OCI-LY7 (cell line): ENCODE data around the gene CCL22. TPM values are rescaled to one million over a fixed set of nuclear protein-coding genes. Genes with fewer than 3 reads are reported as not detected.

Experiments
- BruUV-seq: library from RNA; stranded (reverse); fragments of 400-500 nt; replicated peaks from 2 replicates; lab custom pipeline; 2021; lab: Mats Ljungman, UMichigan
- CTCF ChIA-PET: fragments of 300-600 bp; sonication (Branson Sonifier 250); formaldehyde crosslinking; loops from one replicate; lab custom pipeline; 2022; ENCODE audit warnings: antibody characterized with exemption; ENCODE audit not compliant: unreplicated experiment; lab: Charles Lee
- POLR2A ChIA-PET: fragments of 300-600 bp; sonication (Branson Sonifier 250); formaldehyde crosslinking; loops from one replicate; lab custom pipeline; 2022; ENCODE audit warnings: antibody characterized with exemption; lab: Charles Lee
- DNase-seq: peaks from one replicate; pipeline ENCODE4 v3.0.0-alpha.2; 2015; ENCODE audit warnings: low spot score
- H2AFZ ChIP-seq: fragments of 200-600 bp; sonication (generic), shearing (Covaris generic); 2 replicates; pipeline ENCODE4 v1.6.1; 2014; ENCODE audit warnings: mild to moderate bottlenecking, antibody characterized with exemption, low read length, moderate library complexity
- H3K27ac ChIP-seq: fragments of 200-600 bp; sonication (generic); 2 replicates; pipeline ENCODE4 v1.5.1; 2014; ENCODE audit warnings: mixed run types, low read depth, mild to moderate bottlenecking, moderate library complexity, low read length, inconsistent platforms; ENCODE audit not compliant: poor library complexity, severe bottlenecking
- H3K36me3 ChIP-seq: fragments of 200-600 bp; sonication (generic); 2 replicates; pipeline ENCODE4 v1.6.1; 2014; ENCODE audit warnings: mild to moderate bottlenecking, antibody characterized with exemption, low read length, moderate library complexity, mixed read lengths; ENCODE audit not compliant: insufficient read depth
- H3K4me1 ChIP-seq: fragments of 200-600 bp; sonication (generic); 2 replicates; pipeline ENCODE4 v1.5.1; 2014; ENCODE audit warnings: mild to moderate bottlenecking, low read length; ENCODE audit not compliant: insufficient read depth, poor library complexity, severe bottlenecking
- H3K4me2 ChIP-seq: fragments of 200-600 bp; sonication (generic); 2 replicates; pipeline ENCODE4 v1.6.1; 2014; ENCODE audit warnings: mild to moderate bottlenecking, low read length
- H3K4me3 ChIP-seq: fragments of 200-600 bp; sonication (generic); 2 replicates; pipeline ENCODE4 v1.5.1; 2014; ENCODE audit warnings: mild to moderate bottlenecking, low read depth, low read length; ENCODE audit not compliant: poor library complexity, severe bottlenecking
- H3K79me2 ChIP-seq: fragments of 200-600 bp; sonication (generic); 2 replicates; pipeline ENCODE4 v1.6.1; 2016; ENCODE audit warnings: low read depth, mild to moderate bottlenecking, low read length, moderate library complexity, mixed read lengths; ENCODE audit not compliant: insufficient read depth
- H3K9me2 ChIP-seq: fragments of 200-600 bp; sonication (generic); 2 replicates; pipeline ENCODE4 v1.6.1; 2016; ENCODE audit warnings: mild to moderate bottlenecking, low read length, mixed read lengths; ENCODE audit not compliant: insufficient read depth
- H3K9me3 ChIP-seq: fragments of 200-600 bp; sonication (generic); 2 replicates; pipeline ENCODE4 v1.6.1; 2014; ENCODE audit warnings: mild to moderate bottlenecking, mixed run types, low read length, mixed read lengths
- H4K20me1 ChIP-seq: fragments of 200-600 bp; sonication (generic); 2 replicates; pipeline ENCODE4 v1.6.1; 2014; ENCODE audit warnings: mild to moderate bottlenecking, antibody characterized with exemption, low read length, moderate library complexity, mixed read lengths; ENCODE audit not compliant: insufficient read depth
- CTCF ChIP-seq: fragments of 200-600 bp; sonication (generic); conservative IDR thresholded peaks from 2 replicates; pipeline ENCODE4 v1.5.1; 2014; ENCODE audit warnings: mild to moderate bottlenecking, antibody characterized with exemption, low read length, moderate library complexity, mixed read lengths
- EZH2phosphoT487 ChIP-seq: fragments of 200-600 bp; sonication (generic); IDR thresholded peaks from 2 replicates; pipeline ENCODE4 v1.6.1; 2018; ENCODE audit warnings: low read depth, borderline replicate concordance, mild to moderate bottlenecking, mixed run types, antibody characterized with exemption, low read length, moderate library complexity, mixed read lengths
- intact Hi-C: fragments of 100-400 bp; cut with micrococcal nuclease; formaldehyde crosslinking; loops from one replicate; pipeline ENCODE4 v1.10.0; 2022; ENCODE audit not compliant: unreplicated experiment
- total RNA-seq, 2 experiments: library from RNA; depleted of rRNA in 1 of 2; stranded (reverse); fragments of >200 nt in 1 of 2; shearing (Covaris generic) in 1 of 2; gene quantifications; 2 replicates each; pipeline ENCODE4 v1.2.3, GENCODE V29; 2014 to 2022

Gene CCL22
- total RNA-seq, 2 experiments from 2014 or later = not detected

- Histone ChIP-seq H3K9me3 (no peaks in the 10 kb centered on the region), H3K9me2 (no peaks in the 10 kb centered on the region), H3K4me3 (no peak overlapping the region), H3K79me2 (no peaks in the 10 kb centered on the region), H3K4me1 (peaks cover 5% of the 10 kb centered on the region), H3K27ac (no peak overlapping the region), H4K20me1 (no peaks in the 10 kb centered on the region), H3K4me2 (no peak overlapping the region), H2AFZ (no peak overlapping the region), H3K36me3 (no peaks in the 10 kb centered on the region)
- ChIA-PET POLR2A (no interaction called here), CTCF (no interaction called here)
- intact Hi-C loops = no loop called here
- BruUV-seq = no TSS peak
- TF ChIP-seq EZH2phosphoT487 = no peak
- TF ChIP-seq CTCF = no peak
- DNase-seq = no peak
Observed at GRCh38 chr16:57407521-57408353, 49.2 kb downstream of the CCL22 start.

GRCh38 chr16:57409065-57409464 is 50.5 kb downstream of the CCL22 start:
- intact Hi-C loops = no loop called here
- Histone ChIP-seq H3K27ac (no peak overlapping the region), H3K9me3 (no peaks in the 10 kb centered on the region), H3K79me2 (no peaks in the 10 kb centered on the region), H3K9me2 (no peaks in the 10 kb centered on the region), H2AFZ (no peak overlapping the region), H3K4me2 (no peak overlapping the region), H3K4me1 (peaks cover 18% of the 10 kb centered on the region), H3K4me3 (no peak overlapping the region), H4K20me1 (no peaks in the 10 kb centered on the region), H3K36me3 (no peaks in the 10 kb centered on the region)
- ChIA-PET CTCF (no interaction called here), POLR2A (interaction anchor here (0.6 kb wide), 2 partner anchors 56 to 103 kb away, joined by 5 read pairs; no protein-coding TSS in a partner anchor)
- no peak for DNase-seq
- no peak for TF ChIP-seq CTCF
- no TSS peak for BruUV-seq
